Muscle layer of colon (tissue), 2 donors: ENCODE measurements around the gene TBCK.
"Not testable (repeated sequence)": the region's sequence is repeated elsewhere in the genome, so short reads cannot be mapped to it uniquely, and the experiment has no call there.

Experiments used
- H3K27ac ChIP-seq: one replicate; pipeline ENCODE4 v1.7.0; 2013; ENCODE audit warnings: low read depth, mild to moderate bottlenecking, low read length, moderate library complexity
- H3K27me3 ChIP-seq, 2 donors: one replicate each; pipeline ENCODE4 v1.7.0; 2013; ENCODE audit warnings: low read length in 2 of 2, mild to moderate bottlenecking in 2 of 2; ENCODE audit not compliant: insufficient read depth in 2 of 2, control insufficient read depth in 1 of 2
- H3K36me3 ChIP-seq: one replicate; pipeline ENCODE4 v1.7.0; 2013; ENCODE audit warnings: mild to moderate bottlenecking, low read length; ENCODE audit not compliant: insufficient read depth
- H3K4me1 ChIP-seq: one replicate; pipeline ENCODE4 v1.7.0; 2013; ENCODE audit warnings: mild to moderate bottlenecking, low read length; ENCODE audit not compliant: insufficient read depth
- H3K4me3 ChIP-seq, 2 donors: one replicate each; pipeline ENCODE4 v1.7.0; 2013; ENCODE audit warnings: low read length in 2 of 2, low read depth in 1 of 2, mild to moderate bottlenecking in 1 of 2, moderate library complexity in 1 of 2
- H3K9ac ChIP-seq: one replicate; pipeline ENCODE4 v1.7.0; 2013; ENCODE audit warnings: low read length
- H3K9me3 ChIP-seq: one replicate; pipeline ENCODE4 v1.7.0; 2013; ENCODE audit warnings: mild to moderate bottlenecking, low read length
- donor health status: abdominal sarcoma.
- donor health status: Adenocarcinoma of cecum.

Gene TBCK

GRCh38 chr4:106255195-106255594 lies 60.8 kb downstream of the TBCK start:
- H3K9me3 ChIP-seq, result no peaks in the 10 kb centered on the region
- H3K4me1 ChIP-seq, result no peaks in the 10 kb centered on the region
- no peak overlapping the region for H3K27ac ChIP-seq
- H3K27me3 ChIP-seq, result no peaks in the 10 kb centered on the region
- peaks cover 5% of the 10 kb centered on the region for H3K36me3 ChIP-seq
- no peak overlapping the region for H3K4me3 ChIP-seq
- H3K9ac ChIP-seq, result no peak overlapping the region

DNA sequence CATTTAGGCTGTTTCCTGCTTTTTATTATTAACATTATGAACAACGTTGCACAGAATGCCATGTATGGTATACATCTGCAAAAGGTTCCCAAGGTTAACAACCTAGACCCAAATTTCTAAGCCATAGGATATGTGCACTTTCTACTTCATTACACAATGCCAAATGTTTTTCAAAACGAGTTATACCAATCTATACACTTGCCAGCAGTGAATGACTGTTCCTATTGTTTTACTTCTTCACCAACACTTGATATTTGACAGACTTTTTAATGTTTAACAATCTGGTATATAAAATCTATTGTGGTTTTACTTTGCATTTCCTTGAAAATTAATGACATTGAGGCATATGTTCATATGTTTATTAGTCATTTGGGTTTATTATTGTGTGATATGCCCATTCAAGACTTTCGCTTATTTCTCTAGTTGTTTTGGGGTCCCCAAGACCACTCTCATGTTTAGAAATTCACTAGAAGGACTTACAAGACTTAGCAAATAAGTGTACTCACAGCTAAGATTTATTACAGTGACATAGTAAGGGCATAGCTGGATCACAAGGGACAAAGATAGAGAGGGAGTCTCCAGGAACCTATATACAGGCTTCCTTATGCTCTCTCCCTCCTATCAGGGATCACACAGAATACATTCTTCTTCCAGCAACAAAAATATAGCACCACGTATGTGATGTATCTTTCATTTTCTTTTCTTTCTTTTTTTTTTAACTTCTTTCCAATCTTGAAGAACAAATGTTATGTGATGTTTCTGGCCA lies 62.5 kb downstream of the TBCK start:
- Histone ChIP-seq H3K27me3 (no peaks in the 10 kb centered on the region), H3K27ac (no peak overlapping the region), H3K4me3 (no peak overlapping the region), H3K9ac (no peak overlapping the region), H3K36me3 (peaks cover 12% of the 10 kb centered on the region), H3K9me3 (no peaks in the 10 kb centered on the region), H3K4me1 (no peaks in the 10 kb centered on the region)

DNA sequence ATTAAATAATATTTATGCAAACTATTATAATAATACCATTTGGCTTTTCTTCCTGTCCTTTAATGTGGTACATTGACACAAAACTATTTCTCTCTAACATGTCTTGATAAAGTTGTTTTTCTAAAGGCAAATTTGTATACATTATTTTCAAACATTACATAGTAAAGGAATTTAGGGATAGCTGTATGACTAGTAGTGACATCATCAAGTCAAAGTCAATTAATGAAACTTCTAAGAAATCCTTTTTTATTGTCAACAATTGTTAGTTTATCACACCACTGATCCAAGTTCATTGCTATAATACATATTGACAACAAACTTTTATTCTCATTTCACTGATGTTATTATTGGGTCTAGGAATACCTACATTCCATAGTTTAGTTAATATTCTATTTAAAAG lies 68.4 kb downstream of the TBCK start:
- Histone ChIP-seq H3K4me1 (no peaks in the 10 kb centered on the region), H3K27ac (no peak overlapping the region), H3K9me3 (no peaks in the 10 kb centered on the region), H3K36me3 (peaks cover 11% of the 10 kb centered on the region), H3K27me3 (no peaks in the 10 kb centered on the region), H3K9ac (no peak overlapping the region), H3K4me3 (no peak overlapping the region)

- Histone ChIP-seq H3K27ac (no peak overlapping the region), H3K4me3 (no peak overlapping the region), H3K4me1 (no peaks in the 10 kb centered on the region), H3K27me3 (no peaks in the 10 kb centered on the region), H3K9ac (no peak overlapping the region), H3K9me3 (no peaks in the 10 kb centered on the region), H3K36me3 (peaks cover 11% of the 10 kb centered on the region)
Measured at GRCh38 chr4:106246441-106246840, 69.6 kb downstream of the TBCK start.

- Histone ChIP-seq H3K27ac (no peak overlapping the region), H3K4me3 (no peak overlapping the region), H3K27me3 (no peaks in the 10 kb centered on the region), H3K4me1 (no peaks in the 10 kb centered on the region), H3K9me3 (no peaks in the 10 kb centered on the region), H3K9ac (no peak overlapping the region), H3K36me3 (peaks cover 11% of the 10 kb centered on the region)
Measured at GRCh38 chr4:106245176-106245575, 70.8 kb downstream of the TBCK start.

- H3K4me3 ChIP-seq, result no peak overlapping the region
- H3K36me3 ChIP-seq, result peaks cover 3% of the 10 kb centered on the region
- H3K9ac ChIP-seq, result no peak overlapping the region
- no peaks in the 10 kb centered on the region for H3K4me1 ChIP-seq
- H3K27ac ChIP-seq, result no peak overlapping the region
- no peaks in the 10 kb centered on the region for H3K9me3 ChIP-seq
- H3K27me3 ChIP-seq, result no peaks in the 10 kb centered on the region
Measured at GRCh38 chr4:106240699-106241098, 75.3 kb downstream of the TBCK start.

DNA sequence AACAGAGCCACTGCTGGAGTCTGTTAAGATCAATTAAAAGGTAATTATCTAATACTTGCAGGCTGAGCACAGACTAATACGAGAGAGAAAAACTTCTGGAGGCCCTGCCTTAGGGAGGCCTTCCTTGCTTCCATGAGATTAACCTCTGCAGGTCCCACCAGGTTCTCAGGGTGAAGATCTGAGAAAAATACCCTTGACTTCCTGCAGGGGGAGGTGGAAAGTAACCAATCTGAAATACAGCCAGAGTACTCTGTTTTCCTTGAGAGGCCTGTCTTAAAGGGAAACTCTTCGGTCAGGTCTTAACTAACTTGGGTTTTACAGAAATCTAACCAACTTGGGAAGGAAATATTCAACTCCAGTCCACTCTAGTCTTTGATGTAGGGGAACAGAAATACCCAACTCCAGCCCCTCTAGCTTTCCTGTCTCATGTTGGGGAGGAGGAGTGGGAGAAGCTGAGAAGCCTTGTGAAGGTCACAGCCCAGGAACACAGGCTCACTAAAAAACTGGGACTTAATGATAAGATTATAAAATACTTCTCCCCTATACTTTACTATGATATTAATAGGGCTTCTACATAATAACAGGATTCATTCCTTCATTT lies 77.1 kb downstream of the TBCK start:
- Histone ChIP-seq H3K4me1 (no peaks in the 10 kb centered on the region), H3K9ac (no peak overlapping the region), H3K27ac (no peak overlapping the region), H3K9me3 (no peaks in the 10 kb centered on the region), H3K4me3 (no peak overlapping the region), H3K27me3 (no peaks in the 10 kb centered on the region), H3K36me3 (peaks cover 13% of the 10 kb centered on the region)

GRCh38 chr4:106231931-106232330 lies 84.1 kb downstream of the TBCK start:
- no peaks in the 10 kb centered on the region for H3K4me1 ChIP-seq
- H3K27me3 ChIP-seq, result no peaks in the 10 kb centered on the region
- H3K9ac ChIP-seq, result no peak overlapping the region
- H3K9me3 ChIP-seq, result no peaks in the 10 kb centered on the region
- H3K27ac ChIP-seq, result no peak overlapping the region
- peaks cover 21% of the 10 kb centered on the region for H3K36me3 ChIP-seq
- H3K4me3 ChIP-seq, result no peak overlapping the region

- H3K4me3 ChIP-seq, result no peak overlapping the region
- no peaks in the 10 kb centered on the region for H3K9me3 ChIP-seq
- H3K27ac ChIP-seq, result no peak overlapping the region
- no peaks in the 10 kb centered on the region for H3K4me1 ChIP-seq
- H3K9ac ChIP-seq, result no peak overlapping the region
- no peaks in the 10 kb centered on the region for H3K36me3 ChIP-seq
- no peaks in the 10 kb centered on the region for H3K27me3 ChIP-seq
Measured at GRCh38 chr4:106222548-106222947, 93.5 kb downstream of the TBCK start.

GRCh38 chr4:106213291-106213690 lies 102.7 kb downstream of the TBCK start:
- H3K27me3 ChIP-seq, H3K27ac ChIP-seq, H3K4me1 ChIP-seq, H3K4me3 ChIP-seq, H3K9me3 ChIP-seq, H3K36me3 ChIP-seq, H3K9ac ChIP-seq: not testable (repeated sequence)

DNA sequence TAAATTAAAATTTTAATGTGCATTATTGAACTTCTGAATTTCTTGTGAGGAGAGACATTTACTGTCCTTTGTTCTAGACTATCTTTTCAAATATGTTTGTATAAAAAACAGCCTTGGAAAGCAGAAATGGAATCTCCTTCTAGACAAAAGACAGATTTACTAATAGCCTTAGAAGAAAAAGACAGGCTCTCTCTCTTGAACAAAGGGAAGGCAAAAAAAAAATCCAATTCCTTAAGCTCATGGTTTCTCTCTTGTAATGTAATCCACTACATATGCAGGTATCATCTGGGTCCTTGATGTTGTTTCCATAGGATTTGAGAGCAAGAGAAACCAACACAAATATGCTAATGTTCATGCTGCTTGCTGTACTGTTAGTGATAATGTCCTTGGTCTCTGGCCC lies 106.0 kb downstream of the TBCK start:
- Histone ChIP-seq H3K27ac (no peak overlapping the region), H3K27me3 (no peaks in the 10 kb centered on the region), H3K4me1 (no peaks in the 10 kb centered on the region), H3K4me3 (no peak overlapping the region), H3K9me3 (no peaks in the 10 kb centered on the region), H3K9ac (no peak overlapping the region), H3K36me3 (peaks cover 8% of the 10 kb centered on the region)
